Peyer's patch (tissue), 4 donors: ENCODE measurements around the gene ASPSCR1. TPM values are rescaled to one million over a fixed set of nuclear protein-coding genes. Genes with fewer than 3 reads are reported as not detected.
A peak's percentile ranks its signal among the peaks of the same experiment; 100 is the strongest.

Experiments
- DNase-seq, 3 donors: peaks; one replicate each; pipeline ENCODE4 v3.0.0-alpha.2; 2017 to 2019
- H3K27ac ChIP-seq, 4 donors: fragments of 200-600 bp; sonication (generic); one replicate each; pipeline ENCODE4 v1.5.1; 2016 to 2019
- H3K27me3 ChIP-seq, 2 donors: fragments of 200-600 bp; sonication (generic); one replicate each; pipeline ENCODE4 v1.5.1; 2019
- H3K36me3 ChIP-seq, 3 donors: fragments of 200-600 bp; sonication (generic); one replicate each; pipeline ENCODE4 v1.5.1; 2016 to 2019
- H3K4me1 ChIP-seq, 4 donors: fragments of 200-600 bp; sonication (generic); one replicate each; pipeline ENCODE4 v1.5.1; 2016 to 2019
- H3K4me3 ChIP-seq, 4 donors: fragments of 200-600 bp; sonication (generic); 1 replicate in 3 of 4; 2 replicates in 1 of 4; pipeline ENCODE4 v1.5.1; 2016 to 2019; ENCODE audit warnings: mild to moderate bottlenecking in 1 of 4
- H3K9me3 ChIP-seq, 4 donors: fragments of 200-600 bp; sonication (generic); one replicate each; pipeline ENCODE4 v1.5.1; 2016 to 2019; ENCODE audit warnings: mild to moderate bottlenecking in 1 of 4
- CTCF ChIP-seq, 6 experiments: fragments of 450-650 bp in 4 of 6; fragments of 200-600 bp in 2 of 6; sonication (generic) in 1 of 6; IDR thresholded peaks; one replicate each; pipeline ENCODE4 v1.5.1; 2017 to 2019; ENCODE audit warnings: antibody characterized with exemption in 6 of 6, mild to moderate bottlenecking in 3 of 6, moderate library complexity in 1 of 6
- POLR2A ChIP-seq, 2 donors: fragments of 450-650 bp; IDR thresholded peaks; one replicate each; pipeline ENCODE4 v1.5.1; 2017; ENCODE audit warnings: antibody characterized with exemption in 2 of 2, mild to moderate bottlenecking in 2 of 2, moderate library complexity in 2 of 2
- total RNA-seq, 4 donors: library from RNA; depleted of rRNA; stranded (reverse); fragments of >200 nt; gene quantifications; one replicate each; pipeline ENCODE4 v1.1.0, GENCODE V29; 2016

Gene ASPSCR1
- total RNA-seq, 4 donors from 2014 or later = 31.6 to 70.1 (median 49.9) TPM

- no peaks in the 10 kb centered on the region for H3K36me3 ChIP-seq
- H3K27me3 ChIP-seq = peaks cover 0 to 29% of the 10 kb centered on the region in 2 donors
- H3K4me3 ChIP-seq = peak within 1 kb of the TSS; percentile 32 to 63 (median 53)
- no peaks in the 10 kb centered on the region for H3K9me3 ChIP-seq
- peak within 1 kb of the TSS in 1 of 4 donors; percentile 52 for H3K27ac ChIP-seq
- DNase-seq = no peak
- TF ChIP-seq CTCF (IDR thresholded peaks at IDR 0.05) (peak in 2 of 6 experiments; percentile 11 to 19), POLR2A (IDR thresholded peaks at IDR 0.05) (no peak)
- peaks cover 0 to 30% (median 15%) of the 10 kb centered on the region in 4 donors for H3K4me1 ChIP-seq
These were observed 16.3 kb upstream of the ASPSCR1 start, which contains the start of gene NOTUM for GRCh38 chr17:81961087-81961511. Gene NOTUM, minus strand, starts transcription at chr17:81961187. Its CDS starts 278 bp downstream, at chr17:81960909.

GRCh38 chr17:81961521-81962498 lies 15.6 kb upstream of the ASPSCR1 start:
- TF ChIP-seq POLR2A (IDR thresholded peaks at IDR 0.05) (no peak), CTCF (IDR thresholded peaks at IDR 0.05) (no peak)
- no peak overlapping the region for H3K27ac ChIP-seq
- H3K36me3 ChIP-seq = no peaks in the 10 kb centered on the region
- peak overlapping the region in 2 of 4 donors; percentile 31 to 63 for H3K4me3 ChIP-seq
- H3K4me1 ChIP-seq = peaks cover 0 to 35% (median 19%) of the 10 kb centered on the region in 4 donors
- no peaks in the 10 kb centered on the region for H3K9me3 ChIP-seq
- DNase-seq = no peak
- H3K27me3 ChIP-seq = peaks cover 0 to 29% of the 10 kb centered on the region in 2 donors

GRCh38 chr17:81962499-81963441 lies 14.7 kb upstream of the ASPSCR1 start:
- Histone ChIP-seq H3K27me3 (peaks cover 0 to 29% of the 10 kb centered on the region in 2 donors), H3K4me1 (peaks cover 0 to 44% (median 28%) of the 10 kb centered on the region in 4 donors), H3K9me3 (no peaks in the 10 kb centered on the region), H3K36me3 (no peaks in the 10 kb centered on the region), H3K27ac (no peak overlapping the region), H3K4me3 (no peak overlapping the region)
- TF ChIP-seq CTCF (IDR thresholded peaks at IDR 0.05) (no peak), POLR2A (IDR thresholded peaks at IDR 0.05) (no peak)
- DNase-seq = no peak

- DNase-seq = no peak
- H3K27me3 ChIP-seq = peaks cover 0 to 24% of the 10 kb centered on the region in 2 donors
These were observed 13.2 kb upstream of the ASPSCR1 start for GRCh38 chr17:81964081-81964849.

More at GRCh38 chr17:81964081-81964849, 13.2 kb upstream of the ASPSCR1 start:
- no peak overlapping the region for H3K4me3 ChIP-seq
- H3K27ac ChIP-seq = no peak overlapping the region
- TF ChIP-seq POLR2A (IDR thresholded peaks at IDR 0.05) (no peak), CTCF (IDR thresholded peaks at IDR 0.05) (no peak)
- no peaks in the 10 kb centered on the region for H3K9me3 ChIP-seq
- H3K4me1 ChIP-seq = peaks cover 7 to 49% (median 34%) of the 10 kb centered on the region in 4 donors
- no peaks in the 10 kb centered on the region for H3K36me3 ChIP-seq
